GM18907 (cell line): ENCODE measurements around the gene CCDC180.
"Not testable (repeated sequence)": the region's sequence is repeated elsewhere in the genome, so short reads cannot be mapped to it uniquely, and the experiment has no call there.

Experiments used
- ATAC-seq: cut with Tn5 transposase; IDR thresholded peaks from one replicate; pipeline ENCODE4 v1.9.1; 2021; ENCODE audit warnings: mild to moderate bottlenecking, moderate library complexity; ENCODE audit not compliant: unreplicated experiment

CCDC180 gene

DNA sequence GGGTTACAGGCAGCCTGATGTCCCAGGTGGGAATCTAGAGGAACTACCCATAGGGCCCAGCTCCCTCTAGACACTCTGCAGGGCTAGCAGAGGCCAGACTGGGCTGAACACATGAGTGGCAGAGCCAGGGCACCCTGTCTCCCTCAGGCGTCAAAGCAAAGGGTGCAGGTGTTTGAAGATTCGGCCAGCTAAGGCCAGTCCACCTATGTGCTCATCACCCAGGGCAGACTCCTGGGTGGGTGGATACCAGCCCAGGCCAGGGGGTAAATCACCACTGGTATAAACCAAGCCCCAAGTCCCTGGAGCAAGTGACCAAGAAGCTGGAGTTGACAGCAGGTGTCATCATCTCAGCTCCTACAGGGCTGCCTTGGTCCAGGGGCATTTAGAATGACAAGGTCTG lies 3.4 kb downstream of the CCDC180 start:
- no peak for ATAC-seq

DNA sequence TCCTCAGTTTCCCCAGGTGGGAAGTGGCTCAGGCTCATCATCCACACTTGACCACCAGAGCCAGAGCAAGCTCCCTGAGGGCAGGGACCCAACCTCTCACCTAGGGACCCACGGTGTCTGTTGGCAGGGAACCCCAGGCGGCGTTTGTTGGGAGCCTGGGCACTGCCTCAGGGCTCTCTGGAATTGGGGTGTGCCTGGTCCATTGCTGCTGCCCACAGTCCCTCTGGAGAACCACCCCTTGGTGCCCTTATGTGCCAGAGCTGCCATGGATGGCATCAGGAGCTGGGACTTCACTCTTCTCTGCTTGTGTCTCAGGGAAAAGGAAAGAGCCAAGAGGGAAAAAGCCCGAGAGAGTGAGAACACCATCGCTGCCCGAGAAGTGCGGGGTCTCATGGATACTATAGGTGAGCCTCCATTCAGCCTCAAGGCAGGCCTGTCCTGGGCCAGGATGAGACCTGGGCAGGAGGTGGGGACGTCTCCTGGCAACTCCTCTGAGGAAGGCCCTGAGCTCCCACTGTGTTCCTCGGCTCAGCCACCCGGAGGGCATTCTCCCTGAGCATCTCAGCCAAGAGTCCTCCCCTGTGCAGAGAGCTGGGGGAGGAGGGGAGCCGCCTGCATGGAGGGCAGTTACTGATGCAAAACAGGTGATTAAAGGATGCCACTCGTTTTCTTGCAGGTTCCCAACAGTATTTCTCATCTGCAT lies 4.5 kb downstream of the CCDC180 start:
- no peak for ATAC-seq

DNA sequence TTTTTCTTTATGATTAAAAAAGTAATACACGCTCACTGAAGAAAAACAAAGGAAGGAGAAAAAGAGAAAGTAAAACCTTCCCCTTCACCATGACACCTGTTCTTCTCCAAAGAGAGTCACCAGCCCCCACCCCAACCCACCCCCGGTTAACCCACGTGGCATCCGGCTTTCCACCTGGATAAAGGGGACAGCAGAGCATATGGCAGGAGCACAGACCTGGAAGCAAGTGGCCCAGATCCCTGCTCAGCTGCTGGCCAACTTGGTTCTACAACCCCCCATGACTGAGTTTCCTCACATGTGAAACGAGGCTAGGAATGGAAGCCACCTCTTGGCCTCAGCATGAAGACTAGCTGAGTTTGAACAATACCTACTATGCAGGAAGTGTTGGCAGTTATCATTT lies 5.1 kb downstream of the CCDC180 start:
- ATAC-seq = no peak

DNA sequence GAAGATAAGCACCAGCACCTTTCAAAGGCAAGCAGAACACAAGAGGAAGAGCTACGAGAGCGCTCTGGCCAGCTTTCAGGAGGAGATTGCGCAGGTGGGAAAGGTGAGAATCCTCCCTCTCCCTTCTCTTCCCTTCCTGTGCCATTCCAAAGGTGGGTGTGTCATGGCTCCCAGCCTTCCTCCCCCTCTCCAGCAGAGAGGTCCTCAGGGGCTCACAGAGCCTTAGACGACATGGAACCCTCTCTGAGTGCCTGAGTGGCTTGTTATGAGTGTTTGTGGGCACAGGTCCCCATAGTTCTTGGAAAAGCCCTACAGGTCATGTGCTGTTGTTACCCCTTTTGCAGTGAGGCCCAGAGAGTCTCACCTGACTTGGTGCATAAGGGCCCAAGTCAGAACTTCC lies 5.8 kb downstream of the CCDC180 start:
- ATAC-seq = no peak

DNA sequence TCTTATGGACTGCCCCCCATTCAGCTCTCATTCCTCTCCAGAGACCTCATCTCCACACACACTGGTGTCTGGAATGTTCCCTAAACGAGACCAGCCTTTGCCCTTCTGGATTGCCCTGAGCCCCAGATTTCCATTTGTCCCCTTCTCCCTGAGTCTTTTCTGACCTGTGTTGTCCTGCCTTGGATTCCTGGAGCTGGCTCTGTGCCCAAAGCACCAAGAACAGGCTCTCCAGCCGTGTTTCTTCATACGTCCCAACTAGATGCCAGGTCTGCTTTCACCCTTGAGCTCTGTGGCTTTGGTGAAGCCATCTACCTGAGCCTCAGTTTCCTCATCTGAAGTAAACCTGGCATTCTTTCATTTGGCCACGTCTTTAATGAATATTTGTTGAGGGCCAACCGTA lies 6.3 kb downstream of the CCDC180 start:
- ATAC-seq = no peak

DNA sequence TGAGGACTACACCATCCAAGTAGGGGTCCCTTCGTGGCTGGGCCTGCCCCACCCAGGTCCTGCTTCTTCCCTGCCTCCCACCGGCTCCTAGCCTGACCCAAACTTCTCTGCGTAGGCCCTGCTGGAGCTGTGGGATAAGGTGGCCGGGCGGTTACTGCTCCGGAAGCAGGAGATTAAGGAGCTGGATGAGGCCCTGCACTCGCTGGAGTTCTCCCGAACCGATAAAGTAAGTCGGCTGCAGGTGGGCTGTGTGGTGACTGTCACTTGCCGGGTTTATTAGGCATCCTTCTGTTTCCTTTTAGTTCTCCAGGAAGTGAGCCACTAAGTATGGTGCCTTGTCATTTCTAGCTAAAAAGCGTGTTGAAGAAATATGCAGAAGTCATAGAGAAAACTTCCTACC lies 7.0 kb downstream of the CCDC180 start:
- no peak for ATAC-seq

DNA sequence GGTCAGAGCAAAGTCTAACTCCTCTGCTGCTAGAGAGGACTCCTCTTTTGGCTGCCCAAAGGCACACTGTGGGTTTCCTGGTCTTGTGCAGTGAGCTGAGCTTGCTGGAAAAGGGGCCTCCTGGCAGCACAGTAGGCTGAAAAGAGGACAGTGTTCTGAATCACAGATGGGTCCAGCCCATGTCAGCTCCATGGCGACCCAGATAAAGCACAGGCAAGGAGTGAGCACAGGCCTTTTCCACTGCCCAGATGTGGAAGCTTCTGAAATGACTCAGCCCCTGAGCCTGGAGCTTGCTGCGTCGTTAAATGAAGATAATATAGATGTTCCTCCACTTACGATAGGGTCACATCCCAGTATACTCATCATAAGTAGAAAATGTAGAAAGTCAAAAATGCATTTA lies 8.1 kb downstream of the CCDC180 start:
- ATAC-seq = no peak

DNA sequence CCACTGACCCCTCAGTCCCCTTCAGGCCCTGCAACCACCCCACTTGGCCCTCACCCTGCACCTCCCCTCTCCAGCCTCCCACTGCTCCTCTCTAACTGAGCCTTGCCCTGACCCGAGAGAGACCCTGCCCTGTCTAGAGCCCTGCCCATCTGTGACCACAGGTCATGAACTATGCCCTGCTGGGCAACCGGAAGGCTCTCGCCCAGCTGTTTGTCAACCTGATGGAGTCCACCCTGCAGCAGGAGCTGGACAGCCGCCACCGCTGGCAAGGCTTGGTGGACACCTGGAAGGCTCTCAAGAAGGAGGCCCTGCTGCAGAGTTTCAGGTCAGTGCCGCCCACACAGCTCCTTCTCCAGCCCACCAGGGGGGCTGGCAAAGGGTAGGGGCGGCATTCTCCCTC lies 9.4 kb downstream of the CCDC180 start:
- no peak for ATAC-seq

DNA sequence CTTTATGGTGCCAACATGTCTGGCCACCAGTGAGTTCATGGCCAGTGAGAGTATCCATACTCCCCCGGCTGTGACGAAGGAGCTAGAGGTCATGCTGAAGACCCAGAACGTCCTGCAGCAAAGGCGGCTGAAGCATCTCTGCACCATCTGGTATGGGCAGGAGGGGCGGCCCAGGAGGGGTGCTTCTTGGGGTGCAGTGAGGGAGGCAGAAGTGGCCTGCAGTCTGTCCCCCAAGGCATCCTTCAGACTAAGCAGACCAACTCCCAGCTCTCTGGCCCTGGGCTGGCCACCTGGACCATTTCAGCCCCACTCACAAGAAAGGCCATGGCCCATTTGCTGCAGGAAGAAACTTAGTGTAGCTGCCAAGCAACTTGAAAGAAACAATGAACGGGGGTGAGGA lies 11.0 kb downstream of the CCDC180 start:
- no peak for ATAC-seq

DNA sequence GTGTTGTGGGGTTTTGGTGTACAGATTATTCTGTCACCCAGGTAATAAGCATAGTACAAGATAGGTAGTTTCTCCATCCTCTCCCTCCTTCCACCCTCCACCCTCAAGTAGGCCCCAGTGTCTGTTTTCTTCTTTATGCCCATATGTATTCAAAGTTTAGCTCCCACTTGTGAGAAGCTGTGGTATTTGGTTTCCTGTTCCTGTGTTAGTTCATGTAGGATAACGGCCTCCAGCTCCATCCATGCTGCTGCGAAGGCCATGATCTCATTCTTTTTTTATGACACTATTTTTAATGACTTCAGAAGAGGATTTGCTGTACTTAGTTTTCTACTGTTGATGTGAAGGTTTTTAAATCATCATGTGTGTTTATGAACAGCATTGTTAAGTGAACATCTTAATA lies 11.9 kb downstream of the CCDC180 start:
- no peak for ATAC-seq

DNA sequence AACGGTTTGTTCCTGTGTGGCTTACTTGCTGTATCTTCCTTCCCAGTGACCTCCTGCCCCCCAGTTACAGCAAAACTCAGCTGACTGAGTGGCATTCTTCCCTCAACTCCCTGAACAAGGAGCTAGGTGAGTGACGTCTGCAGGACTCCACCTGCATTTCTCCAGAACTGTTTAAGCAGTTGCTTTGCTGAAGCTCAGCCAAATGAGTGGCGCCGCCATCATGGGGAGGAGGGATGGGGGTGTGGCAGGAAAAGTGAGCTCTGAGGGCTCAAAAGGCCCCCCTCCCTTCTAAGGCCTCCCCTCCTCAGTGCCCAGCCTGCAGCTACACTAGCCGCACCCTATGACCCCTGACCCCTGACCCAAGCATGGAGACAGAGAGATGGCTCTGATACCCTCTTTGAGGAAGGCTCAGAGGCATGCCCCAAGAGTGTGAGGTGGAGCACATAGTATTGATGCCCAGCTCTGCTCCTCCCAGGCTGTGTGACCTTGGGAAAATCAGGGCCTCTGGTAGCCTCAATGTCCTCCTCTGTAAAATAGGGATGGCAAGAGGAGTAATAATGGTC lies 12.7 kb downstream of the CCDC180 start:
- ATAC-seq = no peak

- ATAC-seq = no peak
Measured at GRCh38 chr9:97321251-97321650, 13.8 kb downstream of the CCDC180 start.

DNA sequence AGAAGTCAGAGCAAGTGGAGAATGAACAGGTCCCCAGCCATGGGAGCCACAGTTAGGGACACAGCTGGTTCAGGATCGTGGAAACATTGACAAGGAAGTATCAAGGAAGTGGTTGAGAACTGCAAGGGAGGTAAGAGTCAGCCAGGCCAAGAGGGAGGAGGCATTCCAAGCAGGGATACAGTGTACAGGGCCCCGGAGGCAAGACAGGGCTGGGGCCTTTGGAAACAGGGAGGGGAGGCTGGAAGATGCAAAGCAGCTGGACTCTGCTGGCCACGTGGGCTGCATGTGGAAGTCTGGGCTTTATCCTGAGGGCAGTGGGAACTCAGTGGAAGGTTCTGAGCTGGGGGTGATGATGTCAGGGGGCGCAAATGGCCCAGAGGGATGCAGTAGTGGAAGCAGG lies 14.2 kb downstream of the CCDC180 start:
- no peak for ATAC-seq

DNA sequence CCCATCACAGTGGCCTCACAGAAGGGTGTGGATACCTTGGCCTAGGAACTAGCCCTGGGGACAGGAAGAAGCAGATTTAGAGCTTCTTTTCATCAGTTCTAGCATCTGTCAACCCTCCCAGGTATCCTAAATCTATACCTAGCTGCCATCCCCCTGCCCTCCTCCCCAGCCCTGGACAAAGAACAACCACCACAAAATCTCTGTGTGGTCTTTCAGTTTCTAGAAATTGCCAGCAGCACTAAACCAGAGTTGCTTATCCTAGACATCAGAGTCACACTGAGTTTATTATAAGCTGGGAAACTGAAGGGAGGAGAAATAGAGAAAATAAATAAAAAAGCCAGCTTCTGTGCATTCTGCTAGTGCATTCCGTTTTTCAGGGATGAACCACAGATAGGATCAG lies 14.6 kb downstream of the CCDC180 start:
- no peak for ATAC-seq

DNA sequence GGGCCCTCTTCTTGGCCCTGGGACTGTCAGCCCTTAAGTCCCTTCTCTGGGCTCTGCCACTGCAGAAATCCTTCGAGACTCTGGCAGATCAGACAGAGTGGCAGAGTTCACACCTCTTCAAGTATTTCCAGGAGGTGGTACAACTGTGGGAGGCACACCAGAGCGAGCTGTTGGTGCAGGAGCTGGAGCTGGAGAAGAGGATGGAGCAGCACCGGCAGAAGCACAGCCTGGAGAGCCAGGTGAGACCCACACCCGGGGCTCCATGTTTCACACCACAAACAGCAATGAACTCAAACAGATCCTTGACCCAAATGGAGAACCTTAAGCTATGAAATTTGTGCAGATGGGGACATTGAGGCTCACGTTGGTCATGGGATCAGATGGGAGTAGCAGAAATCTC lies 17.5 kb downstream of the CCDC180 start:
- no peak for ATAC-seq

DNA sequence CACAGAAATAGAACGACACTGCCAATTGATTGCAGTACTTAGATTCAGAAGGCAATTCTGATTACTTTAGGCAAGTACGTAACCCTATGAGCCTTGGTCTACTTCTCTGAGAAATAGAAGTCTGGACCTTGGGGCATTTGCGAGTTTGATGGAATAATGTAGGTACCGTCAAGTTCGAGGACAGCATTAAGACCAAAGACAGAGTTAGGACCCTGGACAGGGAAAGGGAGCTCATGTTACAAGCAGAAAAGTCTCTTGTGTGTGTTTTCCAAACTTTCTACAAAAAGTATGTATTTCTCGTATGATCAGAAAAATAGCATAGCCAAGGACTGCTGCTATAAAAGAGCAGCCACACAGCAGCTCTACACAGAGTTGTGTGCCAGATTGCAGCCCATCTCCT lies 20.1 kb downstream of the CCDC180 start:
- no peak for ATAC-seq

GRCh38 chr9:97332993-97333392 lies 25.5 kb downstream of the CCDC180 start:
- no peak for ATAC-seq

GRCh38 chr9:97335622-97336021 lies 28.2 kb downstream of the CCDC180 start:
- ATAC-seq = not testable (repeated sequence)

DNA sequence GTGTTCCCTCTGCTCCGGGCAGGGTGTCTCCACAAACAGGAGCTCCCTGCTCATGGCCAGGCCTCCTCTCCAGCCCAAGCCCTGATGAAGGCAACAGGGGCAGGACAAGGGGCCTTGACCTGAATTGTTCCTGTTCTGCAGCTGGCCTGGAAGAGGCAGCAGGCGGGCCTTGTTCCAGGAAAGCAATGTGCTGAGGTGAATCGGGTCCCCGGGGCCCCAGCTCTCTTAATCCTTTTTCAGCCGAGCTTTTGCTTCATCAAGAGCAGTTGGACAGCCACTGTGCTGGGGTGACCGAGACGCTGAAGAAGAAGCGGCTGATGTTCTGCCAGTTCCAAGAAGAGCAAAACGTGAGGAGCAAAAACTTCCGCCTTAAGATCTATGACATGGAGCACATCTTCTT lies 41.4 kb downstream of the CCDC180 start:
- ATAC-seq = no peak

DNA sequence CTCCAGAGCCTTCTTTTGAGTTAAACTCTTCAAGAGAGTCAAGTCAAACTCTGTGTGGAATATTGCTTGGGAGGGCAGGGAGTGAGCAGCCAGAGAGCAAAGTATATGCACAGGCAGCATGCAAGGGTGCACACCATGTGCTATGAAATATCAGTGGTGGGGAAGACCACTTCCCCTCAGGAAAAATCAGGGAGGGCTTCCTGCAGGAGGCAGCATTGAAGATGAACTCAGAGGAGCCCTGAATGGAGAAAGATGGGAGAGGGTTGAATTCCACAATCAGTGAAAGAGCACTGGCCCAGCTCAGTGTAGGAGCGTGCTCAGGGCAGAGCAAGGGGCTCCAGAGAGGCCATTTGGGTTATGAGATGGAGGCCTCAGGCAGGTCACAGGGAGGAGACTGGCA lies 41.9 kb downstream of the CCDC180 start:
- no peak for ATAC-seq

DNA sequence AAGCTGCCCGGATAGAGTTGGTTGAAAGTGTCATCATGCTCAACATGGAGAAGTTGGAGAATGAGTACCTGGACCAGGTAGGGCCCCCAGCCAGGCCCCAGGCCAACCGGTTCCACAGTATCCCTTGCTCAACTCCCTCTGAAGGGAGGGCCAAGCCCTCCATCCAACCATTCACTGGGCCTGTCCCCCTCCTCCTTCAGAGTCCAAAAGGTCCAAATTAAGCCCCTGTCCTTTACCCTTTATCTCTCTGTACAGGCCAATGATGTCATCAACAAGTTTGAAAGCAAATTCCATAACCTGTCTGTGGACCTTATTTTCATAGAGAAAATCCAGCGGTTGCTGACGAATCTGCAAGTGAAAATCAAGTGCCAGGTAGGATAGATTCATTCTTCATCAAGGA lies 47.2 kb downstream of the CCDC180 start:
- ATAC-seq = no peak

GRCh38 chr9:97357056-97357455 lies 49.6 kb downstream of the CCDC180 start:
- ATAC-seq = no peak
